Mesendoderm (in vitro differentiated cells): Measurements from ENCODE around the gene LAMA2.

Experiments used
- DNase-seq: peaks from one replicate; pipeline ENCODE4 v3.0.0; 2013
- H2AK5ac ChIP-seq: 2 replicates; pipeline ENCODE4 v1.6.1; 2013; ENCODE audit warnings: low read length, inconsistent platforms
- H2BK120ac ChIP-seq: 2 replicates; pipeline ENCODE4 v1.6.1; 2013; ENCODE audit warnings: low read depth, mild to moderate bottlenecking, low read length, moderate library complexity, mixed read lengths
- H2BK15ac ChIP-seq: replicated peaks from 2 replicates; pipeline ENCODE4 v1.6.1; 2013; ENCODE audit warnings: low read depth, mild to moderate bottlenecking, moderate library complexity
- H2BK5ac ChIP-seq: 2 replicates; pipeline ENCODE4 v1.6.1; 2013; ENCODE audit warnings: low read length, inconsistent platforms
- H3K18ac ChIP-seq: 2 replicates; pipeline ENCODE4 v1.6.1; 2013; ENCODE audit warnings: mild to moderate bottlenecking, low read length, mixed read lengths
- H3K23ac ChIP-seq: one replicate; pipeline ENCODE4 v1.6.1; 2013; ENCODE audit warnings: low read length
- H3K27ac ChIP-seq: 2 replicates; pipeline ENCODE4 v1.5.1; 2013; ENCODE audit warnings: low read depth, mild to moderate bottlenecking, inconsistent platforms, low read length, moderate library complexity
- H3K27me3 ChIP-seq: 2 replicates; pipeline ENCODE4 v1.6.1; 2013; ENCODE audit warnings: low read length, control low read depth, mild to moderate bottlenecking, inconsistent platforms; ENCODE audit not compliant: insufficient read depth, poor library complexity
- H3K36me3 ChIP-seq: 2 replicates; pipeline ENCODE4 v1.6.1; 2013; ENCODE audit warnings: low read length, inconsistent platforms; ENCODE audit not compliant: control insufficient read depth, insufficient read depth
- H3K4ac ChIP-seq: one replicate; pipeline ENCODE4 v1.6.1; 2013; ENCODE audit warnings: low read depth, mild to moderate bottlenecking, low read length, moderate library complexity
- H3K4me1 ChIP-seq: 2 replicates; pipeline ENCODE4 v1.6.1; 2013; ENCODE audit warnings: low read depth, low read length, inconsistent platforms; ENCODE audit not compliant: control insufficient read depth
- H3K4me2 ChIP-seq: 2 replicates; pipeline ENCODE4 v1.6.1; 2013; ENCODE audit warnings: low read length
- H3K4me3 ChIP-seq: 2 replicates; pipeline ENCODE4 v1.5.1; 2013; ENCODE audit warnings: mild to moderate bottlenecking, low read length
- H3K56ac ChIP-seq: one replicate; pipeline ENCODE4 v1.6.1; 2013; ENCODE audit warnings: low read length
- H3K79me1 ChIP-seq: 2 replicates; pipeline ENCODE4 v1.6.1; 2013; ENCODE audit warnings: low read length, inconsistent platforms
- H3K79me2 ChIP-seq: 2 replicates; pipeline ENCODE4 v1.6.1; 2013; ENCODE audit warnings: mild to moderate bottlenecking, low read length; ENCODE audit not compliant: control insufficient read depth, insufficient read depth
- H3K9ac ChIP-seq: 2 replicates; pipeline ENCODE4 v1.6.1; 2013; ENCODE audit warnings: low read length, inconsistent platforms
- H4K5ac ChIP-seq: one replicate; pipeline ENCODE4 v1.6.1; 2013; ENCODE audit warnings: low read length
- H4K8ac ChIP-seq: one replicate; pipeline ENCODE4 v1.6.1; 2013; ENCODE audit warnings: low read depth, mild to moderate bottlenecking, control low read depth, low read length, moderate library complexity
- WGBS: extraction: QIAGEN DNeasy Blood & Tissue Kit; methylation state at CpG from one replicate; pipeline ENCODE4 v1.1.7; 2013; ENCODE audit warnings: low lambda C conversion rate, missing lambda C conversion rate; ENCODE audit not compliant: insufficient coverage; ENCODE audit errors: extremely low coverage; 5-methylcytosine and 5-hydroxymethylcytosine counted together

The LAMA2 gene

DNA sequence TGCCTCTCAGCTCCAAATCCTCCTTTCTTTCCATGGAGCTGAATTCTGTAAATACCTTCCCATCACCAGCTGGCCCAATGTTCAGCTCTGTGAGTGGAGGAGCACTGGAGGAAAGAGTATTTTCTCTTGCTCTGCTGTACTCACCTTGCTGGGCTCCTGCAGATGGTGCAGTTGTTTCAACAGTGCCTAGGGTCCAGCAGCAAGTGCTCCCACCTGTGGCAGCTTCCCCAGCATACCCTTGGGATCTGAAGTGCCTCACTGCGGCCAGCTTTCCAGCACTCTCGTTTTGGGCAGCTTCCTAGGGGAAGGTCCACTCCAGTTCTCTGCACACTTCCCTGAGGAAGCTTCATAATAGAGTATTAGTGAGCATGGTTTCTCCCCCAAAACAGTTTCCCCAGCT is 656.1 kb downstream of the LAMA2 start:
- no peak overlapping the region for H2BK15ac ChIP-seq
- H3K27ac ChIP-seq = no peak overlapping the region
- H3K36me3 ChIP-seq = no peaks in the 10 kb centered on the region
- no peaks in the 10 kb centered on the region for H3K79me1 ChIP-seq
- no peak overlapping the region for H3K4ac ChIP-seq
- DNase-seq = no peak
- no peaks in the 10 kb centered on the region for H3K79me2 ChIP-seq
- WGBS = no CpG with 5 or more reads among the region's 2 CpGs
- no peak overlapping the region for H3K18ac ChIP-seq
- H3K4me2 ChIP-seq = no peak overlapping the region
- no peak overlapping the region for H3K56ac ChIP-seq
- no peak overlapping the region for H3K23ac ChIP-seq
- no peaks in the 10 kb centered on the region for H3K27me3 ChIP-seq
- no peaks in the 10 kb centered on the region for H3K4me1 ChIP-seq
- H2BK120ac ChIP-seq = no peak overlapping the region
- no peak overlapping the region for H3K9ac ChIP-seq
- H4K8ac ChIP-seq = no peak overlapping the region
- no peak overlapping the region for H3K4me3 ChIP-seq
- no peak overlapping the region for H2BK5ac ChIP-seq
- H4K5ac ChIP-seq = no peak overlapping the region
- H2AK5ac ChIP-seq = no peak overlapping the region

DNA sequence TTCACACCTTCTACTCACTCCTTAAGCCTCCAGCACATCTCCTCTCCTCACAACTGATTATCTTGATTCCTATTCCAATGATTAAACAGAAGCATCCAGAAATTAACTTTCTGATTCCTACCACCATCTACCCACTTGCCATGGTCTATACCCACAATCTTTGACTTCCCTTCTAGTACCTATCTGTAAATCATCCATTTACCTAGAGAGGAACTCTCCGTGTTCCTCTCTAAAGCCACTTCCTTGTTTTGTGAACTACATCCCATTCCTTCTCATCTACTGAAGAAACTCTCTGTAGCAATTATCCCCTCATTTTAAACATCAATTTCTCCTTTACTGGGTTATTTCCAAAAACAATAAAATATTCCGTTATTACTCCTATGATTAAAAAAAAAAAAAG is 659.8 kb downstream of the LAMA2 start:
- Histone ChIP-seq H3K4me2 (no peak overlapping the region), H3K79me2 (no peaks in the 10 kb centered on the region), H2AK5ac (no peak overlapping the region), H3K23ac (no peak overlapping the region), H2BK5ac (no peak overlapping the region), H2BK120ac (no peak overlapping the region), H3K4ac (no peak overlapping the region), H3K27me3 (no peaks in the 10 kb centered on the region), H3K27ac (no peak overlapping the region), H4K5ac (no peak overlapping the region), H3K4me1 (no peaks in the 10 kb centered on the region), H3K36me3 (no peaks in the 10 kb centered on the region), H4K8ac (no peak overlapping the region), H3K56ac (no peak overlapping the region), H2BK15ac (no peak overlapping the region), H3K4me3 (no peak overlapping the region), H3K9ac (no peak overlapping the region), H3K79me1 (no peaks in the 10 kb centered on the region), H3K18ac (no peak overlapping the region)
- WGBS = 100% methylated on average over 1 of the region's 2 CpGs
- no peak for DNase-seq

DNA sequence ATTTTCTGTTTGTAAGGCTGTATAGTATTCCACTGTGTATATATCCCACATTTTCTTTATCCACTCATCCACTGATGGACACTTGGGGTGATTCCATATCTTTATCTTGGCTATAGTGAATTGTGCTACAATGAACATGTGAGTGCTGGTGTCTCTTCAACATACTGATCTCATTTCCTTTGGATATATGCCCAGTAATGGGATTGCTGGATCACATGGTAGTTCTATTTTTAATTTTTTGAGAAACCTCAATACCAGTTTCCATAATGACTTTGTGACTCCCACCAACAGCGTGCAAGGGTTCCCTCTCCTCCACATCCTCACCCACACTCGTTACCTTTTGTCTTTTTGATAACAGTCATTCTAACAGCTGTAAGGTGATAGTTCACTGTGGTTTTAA is 661.0 kb downstream of the LAMA2 start:
- H2AK5ac ChIP-seq = no peak overlapping the region
- H4K8ac ChIP-seq = no peak overlapping the region
- no peak overlapping the region for H2BK15ac ChIP-seq
- no peak overlapping the region for H3K18ac ChIP-seq
- H3K27me3 ChIP-seq = no peaks in the 10 kb centered on the region
- no CpG with 5 or more reads among the region's 2 CpGs for WGBS
- H3K23ac ChIP-seq = no peak overlapping the region
- H2BK120ac ChIP-seq = no peak overlapping the region
- H3K79me1 ChIP-seq = no peaks in the 10 kb centered on the region
- no peak overlapping the region for H3K4me3 ChIP-seq
- H2BK5ac ChIP-seq = no peak overlapping the region
- H4K5ac ChIP-seq = no peak overlapping the region
- H3K56ac ChIP-seq = no peak overlapping the region
- no peak overlapping the region for H3K4me2 ChIP-seq
- no peaks in the 10 kb centered on the region for H3K79me2 ChIP-seq
- H3K4me1 ChIP-seq = no peaks in the 10 kb centered on the region
- no peak overlapping the region for H3K4ac ChIP-seq
- no peak overlapping the region for H3K27ac ChIP-seq
- no peak overlapping the region for H3K9ac ChIP-seq
- H3K36me3 ChIP-seq = no peaks in the 10 kb centered on the region
- no peak for DNase-seq

DNA sequence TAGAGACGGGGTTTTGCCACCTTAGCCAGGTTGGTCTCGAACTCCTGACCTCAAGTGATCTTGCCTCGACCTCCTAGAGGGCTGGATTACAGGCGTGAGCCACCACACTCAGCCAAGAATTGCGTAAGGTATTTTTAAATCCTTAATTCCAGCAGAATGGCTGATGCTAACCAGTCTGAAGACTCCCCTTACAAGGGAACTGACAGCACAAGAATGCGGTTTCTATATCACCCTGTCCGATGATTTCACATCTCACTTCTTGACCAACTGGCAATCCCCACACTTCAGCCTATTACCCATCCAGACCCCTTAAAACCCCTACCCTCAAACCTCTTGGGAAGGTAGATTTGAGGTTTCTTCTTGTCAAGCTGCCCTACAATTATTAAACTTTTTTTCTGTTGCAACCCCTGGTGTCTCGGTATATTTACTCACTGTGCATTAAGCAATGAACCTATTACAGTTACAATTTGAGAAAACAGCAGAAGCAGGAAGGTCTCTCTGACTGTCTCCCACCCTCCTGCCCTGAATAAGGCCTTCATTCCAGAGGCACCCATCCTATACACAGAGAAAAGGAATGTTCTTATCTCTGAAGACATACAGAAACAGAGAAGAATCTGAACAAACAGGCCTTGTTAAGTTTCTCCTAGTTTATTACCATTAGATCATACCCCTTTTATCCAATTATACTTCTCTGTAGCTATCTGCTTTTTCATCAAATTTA is 662.1 kb downstream of the LAMA2 start:
- no CpG with 5 or more reads among the region's 8 CpGs for WGBS
- H4K5ac ChIP-seq = no peak overlapping the region
- no peak for DNase-seq
- no peak overlapping the region for H3K9ac ChIP-seq
- no peak overlapping the region for H3K18ac ChIP-seq
- no peaks in the 10 kb centered on the region for H3K36me3 ChIP-seq
- no peaks in the 10 kb centered on the region for H3K27me3 ChIP-seq
- no peak overlapping the region for H3K4me3 ChIP-seq
- no peak overlapping the region for H3K4me2 ChIP-seq
- no peak overlapping the region for H2BK15ac ChIP-seq
- H2AK5ac ChIP-seq = no peak overlapping the region
- no peaks in the 10 kb centered on the region for H3K79me2 ChIP-seq
- H2BK120ac ChIP-seq = no peak overlapping the region
- no peak overlapping the region for H3K27ac ChIP-seq
- no peak overlapping the region for H3K56ac ChIP-seq
- H2BK5ac ChIP-seq = no peak overlapping the region
- no peak overlapping the region for H3K23ac ChIP-seq
- H4K8ac ChIP-seq = no peak overlapping the region
- no peaks in the 10 kb centered on the region for H3K4me1 ChIP-seq
- no peak overlapping the region for H3K4ac ChIP-seq
- no peaks in the 10 kb centered on the region for H3K79me1 ChIP-seq

DNA sequence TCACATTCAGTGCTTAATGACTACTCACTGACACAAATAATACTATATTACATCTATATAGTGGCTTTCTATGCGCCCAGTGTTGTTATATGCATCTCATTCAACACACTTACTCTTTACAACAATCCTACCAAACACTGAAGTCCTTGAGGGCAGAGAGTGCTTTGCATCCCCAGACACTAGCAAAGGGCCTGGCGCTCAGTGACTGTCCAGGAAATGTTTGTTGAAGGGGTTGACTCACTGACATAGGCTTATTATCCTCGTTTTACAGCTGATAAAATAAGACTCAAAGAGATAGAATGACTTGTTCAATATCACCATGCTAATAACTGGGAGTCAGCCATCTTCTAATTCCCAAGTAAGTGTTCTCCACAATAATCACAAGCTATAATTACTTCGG is 663.8 kb downstream of the LAMA2 start:
- Histone ChIP-seq H3K79me1 (no peaks in the 10 kb centered on the region), H2BK15ac (no peak overlapping the region), H3K4me1 (no peaks in the 10 kb centered on the region), H3K4me2 (no peak overlapping the region), H3K79me2 (no peaks in the 10 kb centered on the region), H3K4me3 (no peak overlapping the region), H3K4ac (no peak overlapping the region), H3K36me3 (no peaks in the 10 kb centered on the region), H2BK120ac (no peak overlapping the region), H4K8ac (no peak overlapping the region), H3K18ac (no peak overlapping the region), H3K9ac (no peak overlapping the region), H4K5ac (no peak overlapping the region), H3K27ac (no peak overlapping the region), H3K56ac (no peak overlapping the region), H3K23ac (no peak overlapping the region), H2BK5ac (no peak overlapping the region), H3K27me3 (no peaks in the 10 kb centered on the region), H2AK5ac (no peak overlapping the region)
- DNase-seq = no peak
- WGBS = 100% methylated on average over 1 of the region's 4 CpGs

DNA sequence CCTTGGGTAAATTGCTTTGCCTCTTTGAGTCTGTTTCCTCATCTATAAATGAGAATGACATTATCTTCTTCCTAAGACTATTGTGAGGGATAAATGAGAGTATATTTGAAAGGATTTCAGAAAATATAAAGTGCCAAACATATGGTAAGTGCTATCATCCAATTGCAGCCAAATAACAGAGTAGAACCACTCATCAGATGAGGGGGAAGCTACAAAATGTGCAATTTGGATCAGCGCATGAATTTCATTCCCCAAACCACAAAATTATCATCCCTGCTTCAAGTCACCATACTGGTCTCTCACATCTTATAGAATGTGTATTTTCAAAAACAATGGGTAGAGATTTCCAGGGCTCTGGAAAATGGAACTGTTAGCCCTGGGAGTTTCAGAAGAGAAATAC is 668.5 kb downstream of the LAMA2 start:
- Histone ChIP-seq H3K4me3 (no peak overlapping the region), H3K27ac (no peak overlapping the region), H3K79me2 (no peaks in the 10 kb centered on the region), H2BK15ac (no peak overlapping the region), H3K56ac (no peak overlapping the region), H3K18ac (no peak overlapping the region), H3K27me3 (no peaks in the 10 kb centered on the region), H3K23ac (no peak overlapping the region), H3K4ac (no peak overlapping the region), H3K9ac (no peak overlapping the region), H3K36me3 (no peaks in the 10 kb centered on the region), H3K4me2 (no peak overlapping the region), H3K79me1 (no peaks in the 10 kb centered on the region), H2BK120ac (no peak overlapping the region), H2AK5ac (no peak overlapping the region), H3K4me1 (peaks cover 9% of the 10 kb centered on the region), H2BK5ac (no peak overlapping the region), H4K5ac (no peak overlapping the region), H4K8ac (no peak overlapping the region)
- no peak for DNase-seq
- no CpG with 5 or more reads among the region's 1 CpG for WGBS
